GM12878 (cell line): ENCODE data around the gene ZYG11B. TPM values are rescaled to one million over a fixed set of nuclear protein-coding genes. Genes with fewer than 3 reads are reported as not detected.

Experiments
- ATAC-seq: fragments of 200-7000 bp; cut with Tn5 transposase; 3 replicates; pipeline ENCODE4 v1.9.1; 2020; ENCODE audit warnings: mild to moderate bottlenecking, moderate library complexity
- BruUV-seq: library from RNA; stranded (reverse); fragments of 400-500 nt; replicated peaks from 2 replicates; lab custom pipeline; 2021; lab: Mats Ljungman, UMichigan
- CTCF ChIA-PET: fragments of 300-600 bp; sonication (Branson Sonifier 250); formaldehyde crosslinking; extraction: SDS; loops from one replicate; lab custom pipeline; 2021; ENCODE audit warnings: inconsistent platforms; lab: Yijun Ruan, JAX
- POLR2A ChIA-PET: fragments of 350-600 bp; formaldehyde crosslinking; extraction: SDS; loops from one replicate; lab custom pipeline; 2021; ENCODE audit warnings: inconsistent platforms; lab: Charles Lee
- RAD21 ChIA-PET: fragments of 300-600 bp; sonication (Branson Sonifier 250); formaldehyde crosslinking; loops from one replicate; lab custom pipeline; 2023; ENCODE audit warnings: antibody characterized with exemption; ENCODE audit not compliant: unreplicated experiment; lab: Charles Lee
- SMC1A ChIA-PET: fragments of 300-600 bp; sonication (Branson Sonifier 250); formaldehyde crosslinking; loops from one replicate; lab custom pipeline; 2023; ENCODE audit not compliant: unreplicated experiment, uncharacterized antibody; lab: Charles Lee
- DNase-seq: peaks from one replicate; pipeline ENCODE4 v3.0.0-alpha.2; 2011; ENCODE audit warnings: low read depth, low spot score
- FAIRE-seq: peaks from 3 replicates; lab custom pipeline; 2011; peaks lifted over from hg19 to GRCh38; lab: Jason Lieb, UNC
- H2AFZ ChIP-seq: 2 replicates; pipeline ENCODE4 v1.6.0; 2011; ENCODE audit warnings: low read depth, low read length, control low read depth; ENCODE audit not compliant: control insufficient read depth
- H3K27ac ChIP-seq: 2 replicates; pipeline ENCODE4 v1.5.1; 2011; ENCODE audit warnings: control low read depth; ENCODE audit not compliant: control insufficient read depth, insufficient read depth
- H3K27me3 ChIP-seq, 2 experiments: replicated peaks in 1 of 2; 2 replicates each; pipeline versions ENCODE4 v1.6.0 to v1.6.1; 2011; ENCODE audit warnings: low read length in 1 of 2; ENCODE audit not compliant: control insufficient read depth in 2 of 2, insufficient read depth in 2 of 2
- H3K36me3 ChIP-seq, 2 experiments: 2 replicates each; pipeline ENCODE4 v1.5.1; 2011; ENCODE audit warnings: low read length in 1 of 2; ENCODE audit not compliant: control insufficient read depth in 2 of 2, insufficient read depth in 2 of 2
- H3K4me1 ChIP-seq: 2 replicates; pipeline ENCODE4 v1.6.1; 2011; ENCODE audit warnings: mild to moderate bottlenecking, low read length, moderate library complexity, mixed read lengths; ENCODE audit not compliant: control insufficient read depth, insufficient read depth
- H3K4me2 ChIP-seq: 2 replicates; pipeline ENCODE4 v1.6.0; 2011; ENCODE audit warnings: control low read depth; ENCODE audit not compliant: control insufficient read depth, insufficient read depth
- H3K4me3 ChIP-seq: fragments of 200-600 bp; sonication (generic); 2 replicates; pipeline ENCODE4 v1.5.1; 2016
- H3K79me2 ChIP-seq: 2 replicates; pipeline ENCODE4 v1.6.0; 2011; ENCODE audit warnings: low read length; ENCODE audit not compliant: control insufficient read depth, insufficient read depth
- H3K9ac ChIP-seq: 2 replicates; pipeline ENCODE4 v1.8.0; 2011; ENCODE audit warnings: low read length, control low read depth, mixed read lengths; ENCODE audit not compliant: control insufficient read depth, insufficient read depth
- H3K9me3 ChIP-seq: replicated peaks from 3 replicates; pipeline ENCODE4 v1.5.1; 2011; ENCODE audit warnings: mild to moderate bottlenecking, low read length; ENCODE audit not compliant: control insufficient read depth, insufficient read depth
- H4K20me1 ChIP-seq: 2 replicates; pipeline ENCODE4 v1.6.0; 2011; ENCODE audit not compliant: control insufficient read depth, insufficient read depth
- CBX3 ChIP-seq: fragments of 200-600 bp; sonication (generic); IDR thresholded peaks from 2 replicates; pipeline ENCODE4 v1.6.1; 2016; ENCODE audit warnings: low read depth, borderline replicate concordance
- CEBPB ChIP-seq, 2 experiments: fragments of 150-350 bp in 1 of 2; IDR thresholded peaks; 2 replicates each; pipeline ENCODE4 v1.6.1; 2012 to 2014; ENCODE audit warnings: low read depth in 2 of 2, low read length in 2 of 2, borderline replicate concordance in 1 of 2, inconsistent platforms in 1 of 2
- EGR1 ChIP-seq, 2 experiments: IDR thresholded peaks; 1 replicate in 1 of 2; 2 replicates in 1 of 2; pipeline ENCODE4 v1.6.1; 2011 to 2012; ENCODE audit warnings: low read depth in 2 of 2, low read length in 2 of 2, borderline replicate concordance in 1 of 2, mild to moderate bottlenecking in 1 of 2, moderate library complexity in 1 of 2
- EP300 ChIP-seq, 2 experiments: fragments of 150-350 bp in 1 of 2; IDR thresholded peaks; 2 replicates each; pipeline ENCODE4 v1.6.1; 2011 to 2012; ENCODE audit warnings: low read depth in 2 of 2, low read length in 2 of 2, borderline replicate concordance in 1 of 2, improper control_type of control experiment in 1 of 2, inconsistent platforms in 1 of 2; ENCODE audit not compliant: control insufficient read depth in 1 of 2
- MYB ChIP-seq: fragments of 150-350 bp; IDR thresholded peaks from 2 replicates; pipeline ENCODE4 v1.6.1; 2014; ENCODE audit warnings: mild to moderate bottlenecking, low read depth, low read length, borderline replicate concordance
- NR2C1 ChIP-seq: fragments of 450-650 bp; IDR thresholded peaks from 2 replicates; pipeline ENCODE4 v1.6.1; 2017; ENCODE audit warnings: antibody characterized with exemption, mild to moderate bottlenecking, moderate library complexity
- PML ChIP-seq: IDR thresholded peaks from 2 replicates; pipeline ENCODE4 v1.6.1; 2012; ENCODE audit warnings: low read length, inconsistent platforms
- POU2F2 ChIP-seq: IDR thresholded peaks from 3 replicates; pipeline ENCODE4 v1.6.1; 2011; ENCODE audit warnings: low read depth, mild to moderate bottlenecking, low read length, borderline replicate concordance
- RELA ChIP-seq: fragments of 450-650 bp; IDR thresholded peaks from 2 replicates; pipeline ENCODE4 v1.8.0; 2014; ENCODE audit warnings: borderline replicate concordance; ENCODE audit not compliant: partially characterized antibody
- SP1 ChIP-seq: IDR thresholded peaks from one replicate; pipeline ENCODE4 v1.6.1; 2011; ENCODE audit warnings: low read depth, low read length
- STAT3 ChIP-seq: IDR thresholded peaks from 2 replicates; pipeline ENCODE4 v1.6.1; 2011; ENCODE audit warnings: low read depth, low read length, improper control_type of control experiment
- TBL1XR1 ChIP-seq: IDR thresholded peaks from 2 replicates; pipeline ENCODE4 v1.6.1; 2012; ENCODE audit warnings: low read depth, low read length, improper control_type of control experiment
- USF1 ChIP-seq: IDR thresholded peaks from 2 replicates; pipeline ENCODE4 v1.6.1; 2011; ENCODE audit warnings: borderline replicate concordance, low read depth, mild to moderate bottlenecking, moderate library complexity, mixed read lengths, low read length; ENCODE audit not compliant: insufficient read depth; ENCODE audit errors: extremely low read length
- YY1 ChIP-seq: IDR thresholded peaks from 2 replicates; pipeline ENCODE4 v1.6.1; 2011; ENCODE audit warnings: low read depth, mild to moderate bottlenecking, low read length
- ZNF274 ChIP-seq: IDR thresholded peaks from one replicate; pipeline ENCODE4 v1.8.0; 2011; ENCODE audit not compliant: insufficient read length, insufficient read depth
- WGBS: methylation state at CpG from one replicate; pipeline ENCODE4 v1.1.6; 2016; ENCODE audit warnings: low lambda C conversion rate; ENCODE audit not compliant: insufficient replicate concordance, insufficient coverage; ENCODE audit errors: missing lambda C conversion rate; 5-methylcytosine and 5-hydroxymethylcytosine counted together
- in situ Hi-C: fragments of 300-500 bp; cut with MboI; formaldehyde crosslinking; loops from 9 replicates; pipeline ENCODE4 v1.14.3; 2018; ENCODE audit warnings: mixed read lengths
- intact Hi-C: fragments of 100-400 bp; cut with micrococcal nuclease; formaldehyde crosslinking; loops from one replicate; pipeline ENCODE4 v1.14.2; 2022; ENCODE audit not compliant: unreplicated experiment
- polyA plus RNA-seq, 11 experiments: library from polyadenylated mRNA; depleted of rRNA in 4 of 11; unstranded in 6 of 11; stranded (reverse) in 5 of 11; fragments of >200 nt; fragmentation: Nextera tagmentation in 4 of 11; fragmentation: Illumina TruSeq in 1 of 11; extraction: Ambion mirVana in 4 of 11; extraction: Trizol in 1 of 11; gene quantifications; 1 replicate in 1 of 11; 2 replicates in 10 of 11; pipeline versions ENCODE4 v1.2.1 to v1.2.3, GENCODE V29; 2011 to 2016; ENCODE audit warnings: inconsistent platforms in 2 of 11, missing spikeins in 2 of 11, low read depth in 1 of 11
- total RNA-seq, 4 experiments: library from RNA; depleted of rRNA in 3 of 4; stranded (reverse); fragments of >200 nt in 3 of 4; fragmentation: Illumina TruSeq in 1 of 4; extraction: Trizol in 1 of 4; gene quantifications; 2 replicates each; pipeline versions ENCODE4 v1.2.1 to v1.2.3, GENCODE V29; 2013 to 2021
- TF ChIP-seq, protein P1 (sequence below): fragments of 450-650 bp; conservative IDR thresholded peaks from 2 replicates; pipeline ENCODE4 v1.6.1; 2017; ENCODE audit warnings: mild to moderate bottlenecking, moderate library complexity
- TF ChIP-seq, protein P2 (sequence below): IDR thresholded peaks from 2 replicates; pipeline ENCODE4 v1.6.1; 2012; ENCODE audit warnings: low read depth, low read length, improper control_type of control experiment
- TF ChIP-seq, protein P3 (sequence below): fragments of 150-350 bp; IDR thresholded peaks from 2 replicates; pipeline ENCODE4 v1.6.1; 2014; ENCODE audit warnings: mild to moderate bottlenecking, low read depth, low read length

The ZYG11B gene
- total and polyA plus RNA-seq, 10 of the 15 experiments (the other 5 are each of a cell fraction or from before 2014, with no cell fraction given), result 1.8 to 8.5 (median 5.3) TPM

- ChIA-PET POLR2A (interaction anchor here (0.8 to 1.1 kb wide), 2 partner anchors 40 to 67 kb away, joined by 3 to 4 read pairs; no protein-coding TSS in a partner anchor), RAD21 (interaction anchor here (0.8 to 0.9 kb wide), 2 partner anchors 329 to 404 kb away, joined by 3 read pairs; partner anchors contain the start of genes ORC1 and PRPF38A), CTCF (interaction anchor here (0.6 to 1.3 kb wide), 3 partner anchors 10 to 189 kb away, joined by 3 to 4 read pairs (median 3); no protein-coding TSS in a partner anchor), SMC1A (interaction anchor here (2.5 kb wide), 1 partner anchor 11 kb away, joined by 11 read pairs; no protein-coding TSS in a partner anchor)
- no peaks in the 10 kb centered on the region for H3K4me1 ChIP-seq
- no peaks in the 10 kb centered on the region for H3K36me3 ChIP-seq
- TF ChIP-seq, protein P1, sequence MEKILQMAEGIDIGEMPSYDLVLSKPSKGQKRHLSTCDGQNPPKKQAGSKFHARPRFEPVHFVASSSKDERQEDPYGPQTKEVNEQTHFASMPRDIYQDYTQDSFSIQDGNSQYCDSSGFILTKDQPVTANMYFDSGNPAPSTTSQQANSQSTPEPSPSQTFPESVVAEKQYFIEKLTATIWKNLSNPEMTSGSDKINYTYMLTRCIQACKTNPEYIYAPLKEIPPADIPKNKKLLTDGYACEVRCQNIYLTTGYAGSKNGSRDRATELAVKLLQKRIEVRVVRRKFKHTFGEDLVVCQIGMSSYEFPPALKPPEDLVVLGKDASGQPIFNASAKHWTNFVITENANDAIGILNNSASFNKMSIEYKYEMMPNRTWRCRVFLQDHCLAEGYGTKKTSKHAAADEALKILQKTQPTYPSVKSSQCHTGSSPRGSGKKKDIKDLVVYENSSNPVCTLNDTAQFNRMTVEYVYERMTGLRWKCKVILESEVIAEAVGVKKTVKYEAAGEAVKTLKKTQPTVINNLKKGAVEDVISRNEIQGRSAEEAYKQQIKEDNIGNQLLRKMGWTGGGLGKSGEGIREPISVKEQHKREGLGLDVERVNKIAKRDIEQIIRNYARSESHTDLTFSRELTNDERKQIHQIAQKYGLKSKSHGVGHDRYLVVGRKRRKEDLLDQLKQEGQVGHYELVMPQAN, result no peak
- no peak for TF ChIP-seq MYB
- no peak for TF ChIP-seq NR2C1
- no peak for TF ChIP-seq RELA
- no peak for TF ChIP-seq CBX3
- no peak for TF ChIP-seq ZNF274
- TF ChIP-seq STAT3, result no peak
- no peak for TF ChIP-seq PML
- TF ChIP-seq, protein P2, sequence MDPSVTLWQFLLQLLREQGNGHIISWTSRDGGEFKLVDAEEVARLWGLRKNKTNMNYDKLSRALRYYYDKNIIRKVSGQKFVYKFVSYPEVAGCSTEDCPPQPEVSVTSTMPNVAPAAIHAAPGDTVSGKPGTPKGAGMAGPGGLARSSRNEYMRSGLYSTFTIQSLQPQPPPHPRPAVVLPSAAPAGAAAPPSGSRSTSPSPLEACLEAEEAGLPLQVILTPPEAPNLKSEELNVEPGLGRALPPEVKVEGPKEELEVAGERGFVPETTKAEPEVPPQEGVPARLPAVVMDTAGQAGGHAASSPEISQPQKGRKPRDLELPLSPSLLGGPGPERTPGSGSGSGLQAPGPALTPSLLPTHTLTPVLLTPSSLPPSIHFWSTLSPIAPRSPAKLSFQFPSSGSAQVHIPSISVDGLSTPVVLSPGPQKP, result no peak
- TF ChIP-seq YY1, result no peak
- TF ChIP-seq SP1, result no peak
- TF ChIP-seq USF1, result no peak
- TF ChIP-seq EP300 (IDR thresholded peaks at IDR 0.05; ENCODE audit: borderline replicate concordance in 1 of 2, control insufficient read depth in 1 of 2, low read depth in 2 of 2, low read length in 2 of 2), result no peak
- no peak for TF ChIP-seq POU2F2
- TF ChIP-seq, protein P3, sequence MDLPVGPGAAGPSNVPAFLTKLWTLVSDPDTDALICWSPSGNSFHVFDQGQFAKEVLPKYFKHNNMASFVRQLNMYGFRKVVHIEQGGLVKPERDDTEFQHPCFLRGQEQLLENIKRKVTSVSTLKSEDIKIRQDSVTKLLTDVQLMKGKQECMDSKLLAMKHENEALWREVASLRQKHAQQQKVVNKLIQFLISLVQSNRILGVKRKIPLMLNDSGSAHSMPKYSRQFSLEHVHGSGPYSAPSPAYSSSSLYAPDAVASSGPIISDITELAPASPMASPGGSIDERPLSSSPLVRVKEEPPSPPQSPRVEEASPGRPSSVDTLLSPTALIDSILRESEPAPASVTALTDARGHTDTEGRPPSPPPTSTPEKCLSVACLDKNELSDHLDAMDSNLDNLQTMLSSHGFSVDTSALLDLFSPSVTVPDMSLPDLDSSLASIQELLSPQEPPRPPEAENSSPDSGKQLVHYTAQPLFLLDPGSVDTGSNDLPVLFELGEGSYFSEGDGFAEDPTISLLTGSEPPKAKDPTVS, result no peak
- no peak for TF ChIP-seq CEBPB (IDR thresholded peaks at IDR 0.05; ENCODE audit: borderline replicate concordance in 1 of 2, low read depth in 2 of 2, low read length in 2 of 2)
- no peak for TF ChIP-seq TBL1XR1
- no peak for TF ChIP-seq EGR1 (IDR thresholded peaks at IDR 0.05; ENCODE audit: borderline replicate concordance in 1 of 2, low read depth in 2 of 2, low read length in 2 of 2)
- in situ Hi-C loops, result no loop called here
- intact Hi-C loops, result no loop called here
- H3K4me2 ChIP-seq, result no peak overlapping the region
- no peak for ATAC-seq
- H4K20me1 ChIP-seq, result no peaks in the 10 kb centered on the region
- no peak overlapping the region for H3K9ac ChIP-seq
- no peak overlapping the region for H3K27ac ChIP-seq
- FAIRE-seq, result no peak
- no peak overlapping the region for H3K4me3 ChIP-seq
- no TSS peak for BruUV-seq
- DNase-seq, result no peak
- no peaks in the 10 kb centered on the region for H3K27me3 ChIP-seq
- H3K79me2 ChIP-seq, result no peaks in the 10 kb centered on the region; the same call in 1 of the 2 replicates
- no peaks in the 10 kb centered on the region for H3K9me3 ChIP-seq
- H2AFZ ChIP-seq, result no peak overlapping the region
- WGBS, result 100% methylated on average over 3 of the region's 3 CpGs
Observed at GRCh38 chr1:52733368-52733767, 7.1 kb downstream of the ZYG11B start.
